ENCODE measurements around the gene CRACDL. TPM values are rescaled to one million over a fixed set of nuclear protein-coding genes. Genes with fewer than 3 reads are reported as not detected.
"Not testable (repeated sequence)": the region's sequence is repeated elsewhere in the genome, so short reads cannot be mapped to it uniquely, and the experiment has no call there.

The CRACDL gene
- total and polyA plus RNA-seq, 9 donors, result 1.4 to 3.3 (median 2.4) TPM

- Histone ChIP-seq H3K36me3 (ENCODE audit: control insufficient read depth, insufficient read depth, low read length) (no peaks in the 10 kb centered on the region), H3K9me3 (replicated peaks; ENCODE audit: control insufficient read depth, low read depth, low read length) (no peaks in the 10 kb centered on the region), H3K4me1 (ENCODE audit: control insufficient read depth, insufficient read depth, low read length) (peaks cover 13% of the 10 kb centered on the region), H3K27me3 (ENCODE audit: control insufficient read depth, insufficient read depth, low read length) (no peaks in the 10 kb centered on the region), H3K27ac (ENCODE audit: low read length) (peak overlapping the region; percentile 68), H3K4me3 (ENCODE audit: low read length) (no peak overlapping the region)
- DNase-seq, result peak; percentile 95
- WGBS (ENCODE audit: insufficient coverage), result 5% methylated on average over 5 of the region's 9 CpGs
These were observed 178.1 kb downstream of the CRACDL start for GRCh38 chr2:98757904-98758421.

- Histone ChIP-seq H3K4me3 (ENCODE audit: low read length) (no peak overlapping the region), H3K27ac (ENCODE audit: low read length) (no peak overlapping the region), H3K9me3 (replicated peaks; ENCODE audit: control insufficient read depth, low read depth, low read length) (no peaks in the 10 kb centered on the region), H3K27me3 (ENCODE audit: control insufficient read depth, insufficient read depth, low read length) (no peaks in the 10 kb centered on the region), H3K4me1 (ENCODE audit: control insufficient read depth, insufficient read depth, low read length) (peaks cover 12% of the 10 kb centered on the region), H3K36me3 (ENCODE audit: control insufficient read depth, insufficient read depth, low read length) (no peaks in the 10 kb centered on the region)
- DNase-seq, result no peak
These were observed 182.2 kb downstream of the CRACDL start for GRCh38 chr2:98753801-98754200.

GRCh38 chr2:98752711-98753110, 183.3 kb downstream of the CRACDL start:
- DNase-seq; H3K27me3 ChIP-seq (ENCODE audit: control insufficient read depth, insufficient read depth, low read length); H3K36me3 ChIP-seq (ENCODE audit: control insufficient read depth, insufficient read depth, low read length); H3K27ac ChIP-seq (ENCODE audit: low read length); H3K9me3 ChIP-seq (replicated peaks; ENCODE audit: control insufficient read depth, low read depth, low read length); H3K4me3 ChIP-seq (ENCODE audit: low read length): not testable (repeated sequence)
- WGBS (ENCODE audit: insufficient coverage), result no CpG with 5 or more reads among the region's 4 CpGs
- peaks cover 10% of the 10 kb centered on the region for H3K4me1 ChIP-seq (ENCODE audit: control insufficient read depth, insufficient read depth, low read length)

- Histone ChIP-seq H3K4me1 (ENCODE audit: control insufficient read depth, insufficient read depth, low read length) (peaks cover 7% of the 10 kb centered on the region), H3K9me3 (replicated peaks; ENCODE audit: control insufficient read depth, low read depth, low read length) (no peaks in the 10 kb centered on the region), H3K4me3 (ENCODE audit: low read length) (no peak overlapping the region), H3K36me3 (ENCODE audit: control insufficient read depth, insufficient read depth, low read length) (no peaks in the 10 kb centered on the region), H3K27me3 (ENCODE audit: control insufficient read depth, insufficient read depth, low read length) (no peaks in the 10 kb centered on the region), H3K27ac (ENCODE audit: low read length) (no peak overlapping the region)
- DNase-seq, result no peak
- WGBS (ENCODE audit: insufficient coverage), result no CpG with 5 or more reads among the region's 1 CpG
These were observed 184.3 kb downstream of the CRACDL start for GRCh38 chr2:98751748-98752147.

GRCh38 chr2:98750593-98751282, 185.3 kb downstream of the CRACDL start:
- no peaks in the 10 kb centered on the region for H3K27me3 ChIP-seq (ENCODE audit: control insufficient read depth, insufficient read depth, low read length)
- no peak overlapping the region for H3K27ac ChIP-seq (ENCODE audit: low read length)
- H3K4me3 ChIP-seq (ENCODE audit: low read length), result no peak overlapping the region
- WGBS (ENCODE audit: insufficient coverage), result 100% methylated on average over 4 of the region's 9 CpGs
- no peak for DNase-seq
- H3K4me1 ChIP-seq (ENCODE audit: control insufficient read depth, insufficient read depth, low read length), result peaks cover 7% of the 10 kb centered on the region
- no peaks in the 10 kb centered on the region for H3K9me3 ChIP-seq (replicated peaks; ENCODE audit: control insufficient read depth, low read depth, low read length)
- no peaks in the 10 kb centered on the region for H3K36me3 ChIP-seq (ENCODE audit: control insufficient read depth, insufficient read depth, low read length)

- Histone ChIP-seq H3K27me3 (ENCODE audit: control insufficient read depth, insufficient read depth, low read length) (no peaks in the 10 kb centered on the region), H3K9me3 (replicated peaks; ENCODE audit: control insufficient read depth, low read depth, low read length) (no peaks in the 10 kb centered on the region), H3K36me3 (ENCODE audit: control insufficient read depth, insufficient read depth, low read length) (no peaks in the 10 kb centered on the region), H3K4me3 (ENCODE audit: low read length) (no peak overlapping the region), H3K27ac (ENCODE audit: low read length) (no peak overlapping the region), H3K4me1 (ENCODE audit: control insufficient read depth, insufficient read depth, low read length) (peaks cover 7% of the 10 kb centered on the region)
- peak; percentile 86 for DNase-seq
These were observed 187.0 kb downstream of the CRACDL start for GRCh38 chr2:98749066-98749450.

GRCh38 chr2:98748292-98749065, 187.5 kb downstream of the CRACDL start:
- Histone ChIP-seq H3K27me3 (ENCODE audit: control insufficient read depth, insufficient read depth, low read length) (no peaks in the 10 kb centered on the region), H3K4me3 (ENCODE audit: low read length) (no peak overlapping the region), H3K36me3 (ENCODE audit: control insufficient read depth, insufficient read depth, low read length) (no peaks in the 10 kb centered on the region), H3K4me1 (ENCODE audit: control insufficient read depth, insufficient read depth, low read length) (peaks cover 7% of the 10 kb centered on the region), H3K27ac (ENCODE audit: low read length) (no peak overlapping the region), H3K9me3 (replicated peaks; ENCODE audit: control insufficient read depth, low read depth, low read length) (no peaks in the 10 kb centered on the region)
- no peak for DNase-seq
- 47% methylated on average over 2 of the region's 13 CpGs for WGBS (ENCODE audit: insufficient coverage)

- Histone ChIP-seq H3K9me3 (replicated peaks; ENCODE audit: control insufficient read depth, low read depth, low read length) (no peaks in the 10 kb centered on the region), H3K27ac (ENCODE audit: low read length) (no peak overlapping the region), H3K27me3 (ENCODE audit: control insufficient read depth, insufficient read depth, low read length) (no peaks in the 10 kb centered on the region), H3K36me3 (ENCODE audit: control insufficient read depth, insufficient read depth, low read length) (no peaks in the 10 kb centered on the region), H3K4me3 (ENCODE audit: low read length) (no peak overlapping the region), H3K4me1 (ENCODE audit: control insufficient read depth, insufficient read depth, low read length) (peaks cover 7% of the 10 kb centered on the region)
- WGBS (ENCODE audit: insufficient coverage), result 32% methylated on average over 3 of the region's 8 CpGs
- no peak for DNase-seq
These were observed 188.1 kb downstream of the CRACDL start for GRCh38 chr2:98747888-98748287.

- H3K4me3 ChIP-seq (ENCODE audit: low read length), result no peak overlapping the region
- DNase-seq, result no peak
- no peaks in the 10 kb centered on the region for H3K27me3 ChIP-seq (ENCODE audit: control insufficient read depth, insufficient read depth, low read length)
- no peak overlapping the region for H3K27ac ChIP-seq (ENCODE audit: low read length)
- H3K4me1 ChIP-seq (ENCODE audit: control insufficient read depth, insufficient read depth, low read length), result peaks cover 7% of the 10 kb centered on the region
- no peaks in the 10 kb centered on the region for H3K9me3 ChIP-seq (replicated peaks; ENCODE audit: control insufficient read depth, low read depth, low read length)
- H3K36me3 ChIP-seq (ENCODE audit: control insufficient read depth, insufficient read depth, low read length), result no peaks in the 10 kb centered on the region
These were observed 189.6 kb downstream of the CRACDL start for GRCh38 chr2:98746426-98746825.

- no peaks in the 10 kb centered on the region for H3K9me3 ChIP-seq (replicated peaks; ENCODE audit: control insufficient read depth, low read depth, low read length)
- no peaks in the 10 kb centered on the region for H3K36me3 ChIP-seq (ENCODE audit: control insufficient read depth, insufficient read depth, low read length)
- H3K4me1 ChIP-seq (ENCODE audit: control insufficient read depth, insufficient read depth, low read length), result peaks cover 3% of the 10 kb centered on the region
- no peak overlapping the region for H3K4me3 ChIP-seq (ENCODE audit: low read length)
- no peaks in the 10 kb centered on the region for H3K27me3 ChIP-seq (ENCODE audit: control insufficient read depth, insufficient read depth, low read length)
- H3K27ac ChIP-seq (ENCODE audit: low read length), result no peak overlapping the region
- DNase-seq, result no peak
- WGBS (ENCODE audit: insufficient coverage), result 84% methylated on average over 4 of the region's 5 CpGs
These were observed 191.4 kb downstream of the CRACDL start for GRCh38 chr2:98744595-98744994.

Measured in muscle of leg (tissue), 11 donors.